NOMO-1 treated with dmso at 0.1 percent for 144 hours (cell line): Measurements from ENCODE around the gene TNFRSF1A.

Source experiments
- DNase-seq: peaks from one replicate; lab custom pipeline; 2025; ENCODE audit not compliant: unreplicated experiment; lab: John Stamatoyannopoulos, UW

The TNFRSF1A gene

DNA sequence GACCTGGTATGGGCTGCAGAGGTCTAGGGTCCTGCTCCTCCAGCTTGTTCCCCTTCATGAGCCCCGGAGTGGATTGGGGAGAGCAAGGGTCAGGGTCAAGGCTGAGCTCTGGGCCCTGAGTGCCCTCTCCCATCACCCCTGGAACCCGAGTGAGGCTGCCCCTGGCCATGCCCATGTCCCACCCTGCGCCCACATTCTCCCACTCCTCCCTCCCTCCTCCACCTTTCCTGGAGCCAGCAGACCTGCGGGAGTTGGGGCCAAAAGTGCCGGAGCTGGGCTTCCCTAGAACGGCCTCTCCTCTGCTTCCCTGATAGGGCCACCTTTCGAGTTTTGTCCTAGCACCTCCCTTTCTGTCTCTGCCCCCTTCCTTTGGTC lies 32.9 kb upstream of the TNFRSF1A start:
- no peak for DNase-seq

GRCh38 chr12:6374028-6374785 lies 32.3 kb upstream of the TNFRSF1A start:
- DNase-seq = no peak

DNA sequence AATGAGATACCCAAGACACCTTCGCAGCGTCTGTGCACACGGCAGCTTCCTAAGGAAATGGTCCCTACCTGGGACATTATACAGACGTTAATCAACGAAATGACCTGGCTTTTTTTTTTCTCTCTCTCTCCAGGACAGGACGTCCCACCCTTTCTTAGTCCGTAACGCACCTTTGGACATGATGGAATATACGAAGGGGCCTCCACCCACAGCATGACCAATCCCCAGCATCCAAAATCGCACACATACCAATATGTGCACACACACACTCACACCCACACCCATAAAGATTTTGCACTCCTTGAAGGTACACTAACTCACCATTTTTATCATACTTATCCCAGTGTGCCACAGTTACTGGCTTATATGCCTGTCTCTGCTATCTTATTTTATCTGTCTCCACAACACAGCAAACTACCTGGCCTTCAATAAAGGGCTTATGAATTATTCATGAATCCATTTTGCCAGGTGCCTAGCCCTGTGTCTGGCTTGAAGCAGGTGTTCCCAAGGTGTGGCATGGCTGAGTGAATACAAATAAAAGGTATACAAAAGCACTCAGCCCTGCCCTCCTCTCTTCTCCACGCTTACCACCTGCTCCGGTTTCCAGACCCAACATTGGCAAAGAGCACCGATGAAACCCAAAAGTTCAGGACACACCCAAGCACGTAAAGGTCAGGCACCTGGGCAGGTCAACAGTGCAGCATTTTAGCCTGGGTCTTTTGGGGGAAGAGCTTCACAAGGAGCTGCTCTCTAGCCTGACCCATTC lies 31.3 kb upstream of the TNFRSF1A start:
- DNase-seq = no peak

DNA sequence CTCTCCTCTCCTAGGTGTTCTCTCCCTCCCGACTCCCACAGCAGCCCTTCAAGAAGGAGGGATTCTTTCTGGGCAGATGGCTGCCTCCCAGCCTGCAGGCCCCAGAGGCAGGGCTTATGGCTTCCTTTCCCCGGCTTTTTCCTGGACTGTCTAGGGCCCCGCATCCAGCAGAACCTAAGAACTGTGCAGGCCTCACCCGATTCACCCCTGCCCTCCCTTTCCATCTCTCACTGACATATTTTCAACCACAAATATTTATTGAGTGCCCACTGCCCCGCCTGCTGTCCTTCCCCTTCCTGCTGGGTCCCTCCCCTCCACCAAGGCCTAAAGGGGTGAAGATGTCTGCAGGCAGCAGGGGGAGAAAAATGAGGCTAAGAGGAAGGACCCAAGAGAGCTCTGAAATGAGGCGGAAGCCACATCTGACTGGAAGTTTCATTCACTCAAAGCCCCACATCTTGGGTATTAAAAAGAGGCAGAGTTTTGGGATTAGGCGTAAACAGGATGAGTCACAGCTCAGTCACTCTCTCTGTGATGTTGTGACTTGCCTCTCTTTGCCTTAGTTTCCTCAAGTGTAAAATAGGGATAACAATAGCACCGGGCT lies 30.6 kb upstream of the TNFRSF1A start:
- peak; percentile 61 for DNase-seq

GRCh38 chr12:6370994-6371754 lies 29.3 kb upstream of the TNFRSF1A start:
- no peak for DNase-seq

- no peak for DNase-seq
Observed at GRCh38 chr12:6370576-6370935, 28.7 kb upstream of the TNFRSF1A start.

DNA sequence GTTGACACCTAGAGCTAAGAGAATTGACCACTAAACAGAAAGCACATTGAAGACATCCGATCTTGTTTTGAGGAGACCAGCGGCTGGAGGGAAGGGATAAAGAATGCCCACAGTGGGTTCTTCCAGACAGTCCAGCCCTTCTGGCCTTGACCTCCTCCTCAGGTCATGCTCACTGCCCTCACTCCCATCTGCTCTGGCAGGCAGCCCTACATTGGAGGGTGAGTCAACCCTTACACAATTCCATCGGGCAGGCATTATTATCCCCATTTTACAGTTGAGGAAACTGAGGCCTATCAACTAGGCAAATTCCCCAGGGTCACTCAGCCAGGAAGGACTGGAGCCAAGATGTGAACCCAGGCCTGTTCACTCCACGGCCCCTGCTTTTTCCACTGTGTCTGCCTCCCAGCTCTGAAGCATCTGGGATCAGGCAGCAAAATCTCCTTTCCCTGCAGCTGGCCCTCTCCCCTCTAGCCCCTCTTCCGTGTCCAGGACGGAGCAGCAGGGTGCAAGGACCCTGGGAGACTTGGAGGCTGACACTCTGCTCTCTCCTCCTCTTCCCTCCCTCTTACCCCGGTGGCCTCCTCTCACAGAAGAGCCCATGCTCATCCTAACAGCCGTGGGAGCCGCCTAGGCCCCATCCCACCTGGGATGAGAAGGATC lies 28.2 kb upstream of the TNFRSF1A start:
- DNase-seq = no peak

- DNase-seq = no peak
Observed at GRCh38 chr12:6368906-6369525, 27.1 kb upstream of the TNFRSF1A start.

DNA sequence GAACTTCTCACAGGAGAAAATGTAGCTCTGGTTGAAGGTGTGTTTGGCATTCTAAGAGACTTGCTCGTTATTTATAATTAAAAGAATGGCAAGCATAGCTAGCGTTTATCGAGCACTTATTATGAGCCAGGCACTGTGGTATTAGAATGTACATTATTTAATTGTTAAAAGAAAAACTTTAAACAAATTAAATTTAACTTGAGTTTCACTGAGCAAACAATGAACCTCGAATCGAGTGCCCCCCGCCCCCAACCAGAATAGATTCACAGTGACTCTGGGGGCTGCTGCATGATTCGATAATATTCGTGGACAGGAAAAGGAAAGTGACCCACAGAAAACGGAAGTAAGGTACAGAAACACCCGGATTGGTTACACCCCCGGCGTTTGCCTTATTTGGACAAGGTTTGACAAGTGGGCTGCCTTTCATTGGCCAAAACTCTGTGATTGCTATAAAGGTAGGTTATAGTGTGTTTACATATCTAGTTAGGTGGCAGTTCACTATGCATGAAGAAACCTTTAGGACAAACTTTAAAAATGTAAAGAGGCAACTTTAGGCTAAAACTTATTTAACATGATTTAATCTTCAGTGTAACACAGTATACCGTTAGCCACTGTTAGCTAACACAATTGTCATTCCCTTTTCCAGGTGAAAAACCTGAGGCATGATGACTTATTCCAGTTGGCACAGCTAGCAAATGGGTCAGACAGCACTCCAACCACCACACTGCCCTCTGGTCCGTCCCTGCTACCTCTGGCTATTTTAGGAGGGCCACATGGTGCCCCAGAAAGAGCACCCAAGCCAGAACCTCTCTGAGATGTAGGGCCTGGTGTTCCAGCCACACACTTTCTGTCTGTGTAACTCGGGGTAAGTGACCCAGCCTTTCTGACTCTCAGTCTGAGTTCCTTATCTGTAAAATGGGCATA lies 26.4 kb upstream of the TNFRSF1A start:
- peak; percentile 70 for DNase-seq

DNA sequence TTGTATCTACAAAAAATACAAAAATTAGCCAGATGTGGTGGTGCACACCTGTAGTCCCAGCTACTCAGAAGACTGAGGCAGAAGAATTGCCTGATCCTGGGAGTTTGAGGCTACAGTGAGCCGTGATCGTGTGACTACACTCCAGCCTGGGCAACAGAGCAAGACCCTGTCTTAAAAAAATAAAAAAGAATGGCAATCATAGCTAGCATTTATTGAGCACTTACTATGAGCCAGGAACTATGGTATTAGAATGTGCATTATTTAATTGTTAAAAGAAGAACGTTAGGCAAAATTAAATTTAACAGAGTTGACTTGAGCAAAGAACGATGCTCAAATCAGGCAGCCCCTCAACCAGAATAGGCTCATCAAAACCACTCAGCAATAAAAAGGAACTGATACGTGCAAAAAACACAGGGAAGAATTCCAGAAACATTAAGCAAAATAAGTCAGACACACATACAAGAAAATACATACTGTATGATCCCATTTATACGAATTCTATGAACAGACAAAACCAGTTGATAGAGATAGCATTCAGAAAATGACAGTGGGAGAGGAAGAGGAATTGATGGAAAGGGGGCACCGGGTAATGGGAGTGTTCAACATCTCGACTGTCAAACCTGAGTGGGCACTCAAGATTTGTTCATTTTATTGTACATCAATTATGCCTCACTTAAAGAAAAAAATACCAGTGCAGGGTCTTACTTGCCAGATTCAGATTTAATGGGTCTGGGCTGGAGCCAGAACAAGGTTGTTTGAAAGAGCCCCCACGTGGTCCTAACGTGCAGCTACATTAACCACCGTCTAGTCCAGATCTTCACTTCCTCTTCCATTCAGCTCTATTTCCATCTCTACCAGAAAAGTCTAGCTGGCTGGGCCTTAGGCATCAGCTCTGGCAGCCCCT lies 25.4 kb upstream of the TNFRSF1A start:
- peak; percentile 91 for DNase-seq

GRCh38 chr12:6364044-6364374 lies 22.1 kb upstream of the TNFRSF1A start:
- DNase-seq = no peak

DNA sequence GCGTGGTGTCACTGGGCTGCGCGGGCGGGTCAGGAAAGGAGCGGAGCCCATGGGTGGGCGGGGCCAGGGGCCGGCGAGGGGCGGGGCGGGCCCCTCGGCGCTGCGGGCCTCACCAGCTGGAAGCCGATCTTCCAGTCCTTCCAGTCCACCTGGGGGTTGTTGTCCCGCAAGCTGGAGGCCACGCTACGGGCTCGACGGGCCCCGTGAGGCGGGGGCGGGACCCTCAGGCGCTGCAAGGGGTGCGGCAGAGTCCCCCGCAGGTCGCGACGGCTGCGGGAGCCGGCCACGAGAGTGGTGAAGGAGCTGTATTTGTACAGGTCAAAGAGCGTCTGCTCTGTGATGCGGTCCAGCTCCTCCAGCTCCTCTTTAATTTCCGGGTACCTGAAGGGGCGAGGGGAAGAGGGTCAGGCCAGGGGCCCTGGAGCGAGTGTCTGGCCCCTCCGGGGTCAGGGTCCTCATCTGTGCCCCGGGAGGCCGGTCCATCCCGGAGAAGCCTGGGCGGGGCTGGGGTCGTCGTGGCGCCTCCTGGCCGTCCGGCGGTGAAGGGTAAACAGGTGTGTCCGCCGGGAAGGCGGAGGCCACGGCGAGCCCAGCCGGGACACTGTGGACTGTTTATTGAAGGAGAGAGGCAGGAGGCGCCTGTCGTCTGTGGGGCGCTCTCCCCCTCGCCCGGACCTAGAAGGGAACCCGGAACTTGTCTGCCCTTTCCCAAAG lies 21.6 kb upstream of the TNFRSF1A start:
- DNase-seq = peak; percentile 42

DNA sequence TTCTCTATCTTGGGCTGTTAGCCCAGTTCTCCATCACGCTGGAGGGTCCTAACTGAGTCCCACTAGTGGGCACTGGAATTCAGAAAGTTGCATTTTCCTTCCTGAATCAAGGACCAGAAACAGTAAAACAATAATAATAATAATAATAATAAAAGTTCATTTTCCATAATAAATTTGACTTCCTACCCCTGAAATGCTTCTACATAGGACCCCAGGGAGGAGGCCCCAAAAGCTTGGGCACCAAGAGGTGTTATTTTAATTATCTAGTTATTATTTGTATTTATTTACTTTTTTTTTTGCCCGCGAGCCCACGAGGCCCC lies 21.1 kb upstream of the TNFRSF1A start:
- DNase-seq = no peak

DNA sequence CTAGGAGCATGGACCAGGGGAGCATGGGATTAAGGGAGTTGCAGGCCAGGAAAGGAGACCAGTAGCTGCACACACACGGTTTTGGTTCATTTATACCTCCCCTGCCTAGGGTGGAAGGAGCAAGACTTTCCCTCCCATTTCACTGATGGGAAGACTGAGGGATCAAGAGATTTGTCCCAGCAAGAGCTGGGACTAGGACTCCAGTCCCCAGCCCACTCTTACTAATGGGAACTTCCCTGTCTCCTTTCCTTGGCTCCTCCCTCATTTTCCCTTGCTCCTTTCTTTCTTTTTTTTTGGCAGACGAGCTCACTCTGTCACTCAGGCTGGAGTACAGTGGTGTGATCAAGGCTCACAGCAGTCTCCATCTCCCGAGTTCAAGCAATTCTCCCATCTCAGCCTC lies 20.5 kb upstream of the TNFRSF1A start:
- no peak for DNase-seq

DNA sequence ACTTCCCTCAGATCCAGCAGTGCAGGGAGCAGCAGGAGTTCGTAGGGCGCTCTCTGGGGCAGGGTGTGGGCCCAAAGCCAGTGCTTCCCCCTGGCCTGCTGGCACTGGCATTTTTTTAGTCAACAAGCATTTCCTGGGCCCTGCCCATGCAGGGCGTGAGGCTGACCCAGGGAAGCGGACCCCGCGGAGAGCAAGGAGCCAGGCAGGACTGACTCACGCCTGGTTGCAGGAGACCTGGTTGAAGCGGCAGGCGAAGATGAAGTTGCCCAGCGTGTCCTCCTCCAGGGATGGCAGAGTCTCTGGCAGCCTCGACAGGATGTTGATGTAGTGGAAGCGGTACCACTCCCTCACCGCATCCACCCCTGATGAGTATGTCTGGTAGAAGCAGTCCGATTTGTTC lies 20.0 kb upstream of the TNFRSF1A start:
- no peak for DNase-seq

DNA sequence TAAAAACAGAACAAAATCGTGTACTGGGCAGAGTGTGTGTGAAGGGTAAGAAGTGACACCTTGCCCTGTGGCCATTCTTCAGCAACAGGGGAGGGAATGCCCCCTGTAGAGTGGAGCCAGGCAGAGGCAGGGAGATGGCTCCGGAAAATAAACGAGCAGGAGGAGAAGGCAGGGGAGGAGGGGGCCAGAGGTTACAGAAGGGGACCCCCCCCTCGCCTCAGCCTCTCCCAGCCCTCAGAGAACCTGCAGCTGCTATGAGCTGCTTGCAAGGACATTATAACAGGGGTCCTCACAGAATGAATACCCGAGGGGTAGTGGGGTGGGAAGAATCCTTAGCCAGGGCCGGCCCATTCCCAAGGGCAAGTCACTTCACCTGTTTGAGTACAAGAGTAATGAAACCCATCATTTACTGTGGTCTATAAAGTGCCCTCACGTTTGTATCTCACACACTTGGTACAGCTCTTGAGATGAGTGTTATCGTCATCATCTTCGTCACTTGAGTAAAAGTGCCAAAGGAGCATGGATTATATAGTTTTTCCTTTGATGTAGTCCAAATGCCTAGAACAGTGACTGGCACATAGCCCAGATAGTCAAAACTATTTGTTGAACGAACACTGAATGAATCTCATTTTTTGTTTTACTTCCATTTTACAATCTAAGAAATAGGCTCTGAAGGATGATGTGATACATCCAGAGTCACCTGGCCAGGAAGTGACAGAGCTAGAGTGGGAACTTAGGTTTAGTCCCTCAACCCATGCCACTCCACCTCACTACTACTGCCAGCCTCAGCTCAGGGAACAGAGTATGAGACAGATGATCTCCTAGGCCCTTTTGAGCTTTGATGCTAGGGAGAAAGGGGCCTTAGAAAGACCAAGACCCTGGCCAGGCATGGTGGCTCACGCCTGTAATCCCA lies 19.0 kb upstream of the TNFRSF1A start:
- DNase-seq = no peak

- no peak for DNase-seq
Observed at GRCh38 chr12:6360080-6360571, 18.2 kb upstream of the TNFRSF1A start.
